Stimulated activated CD8-positive, alpha-beta memory T cell treated with anti-CD3 and anti-CD28 coated beads, Interleukin-4, amount 100 ng/mL, for 4 hours (primary cell): Measurements from ENCODE around the gene PYCR2.

Experiments used
- DNase-seq, 2 donors: peaks; one replicate each; pipeline ENCODE4 v3.0.0-alpha.2; 2020; ENCODE audit warnings: low read depth in 2 of 2, low spot score in 1 of 2

PYCR2 gene

GRCh38 chr1:225879521-225880221 lies 44.4 kb downstream of the PYCR2 start:
- DNase-seq = no peak

DNA sequence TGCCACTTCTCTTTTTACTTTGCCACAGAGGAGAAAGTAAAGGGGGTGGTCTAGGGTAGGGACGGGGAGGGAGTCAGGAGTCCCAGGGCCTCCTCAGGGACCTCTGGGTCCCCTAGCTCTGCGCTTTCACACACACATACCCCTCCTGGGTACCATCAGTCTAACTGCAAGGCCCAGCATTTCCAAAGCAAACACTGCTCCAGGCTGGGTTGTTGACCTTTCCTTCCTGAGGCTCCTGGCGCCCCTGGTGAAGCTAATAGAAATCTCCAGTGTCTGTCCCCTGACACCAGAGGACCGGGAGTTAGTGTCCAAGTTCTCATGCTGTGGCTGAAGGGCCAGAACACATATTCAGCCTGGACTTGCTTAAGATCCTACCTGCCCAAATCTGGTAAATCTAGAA lies 45.8 kb downstream of the PYCR2 start:
- DNase-seq = no peak

DNA sequence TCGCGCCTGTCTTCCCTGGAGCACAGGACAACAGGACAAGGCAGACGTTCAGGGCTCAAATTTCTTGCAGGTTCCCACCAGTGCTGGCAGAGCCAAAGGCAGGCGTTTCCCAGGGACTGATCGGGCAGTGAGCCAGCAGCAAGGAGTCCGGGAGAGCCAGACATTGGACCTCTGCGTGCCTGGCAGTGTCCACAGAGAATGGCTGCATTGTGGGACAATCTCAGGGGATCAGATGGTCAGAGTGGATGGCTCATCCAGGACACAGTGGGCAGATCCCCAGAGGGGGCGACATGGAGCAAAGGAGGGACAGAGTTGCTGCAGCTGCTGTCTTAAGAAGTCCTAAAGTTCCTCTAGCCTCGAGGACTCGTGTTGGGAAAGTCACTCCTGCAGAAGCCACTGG lies 46.5 kb downstream of the PYCR2 start:
- no peak for DNase-seq

- DNase-seq = no peak
Observed at GRCh38 chr1:225876900-225877510, 47.0 kb downstream of the PYCR2 start.

DNA sequence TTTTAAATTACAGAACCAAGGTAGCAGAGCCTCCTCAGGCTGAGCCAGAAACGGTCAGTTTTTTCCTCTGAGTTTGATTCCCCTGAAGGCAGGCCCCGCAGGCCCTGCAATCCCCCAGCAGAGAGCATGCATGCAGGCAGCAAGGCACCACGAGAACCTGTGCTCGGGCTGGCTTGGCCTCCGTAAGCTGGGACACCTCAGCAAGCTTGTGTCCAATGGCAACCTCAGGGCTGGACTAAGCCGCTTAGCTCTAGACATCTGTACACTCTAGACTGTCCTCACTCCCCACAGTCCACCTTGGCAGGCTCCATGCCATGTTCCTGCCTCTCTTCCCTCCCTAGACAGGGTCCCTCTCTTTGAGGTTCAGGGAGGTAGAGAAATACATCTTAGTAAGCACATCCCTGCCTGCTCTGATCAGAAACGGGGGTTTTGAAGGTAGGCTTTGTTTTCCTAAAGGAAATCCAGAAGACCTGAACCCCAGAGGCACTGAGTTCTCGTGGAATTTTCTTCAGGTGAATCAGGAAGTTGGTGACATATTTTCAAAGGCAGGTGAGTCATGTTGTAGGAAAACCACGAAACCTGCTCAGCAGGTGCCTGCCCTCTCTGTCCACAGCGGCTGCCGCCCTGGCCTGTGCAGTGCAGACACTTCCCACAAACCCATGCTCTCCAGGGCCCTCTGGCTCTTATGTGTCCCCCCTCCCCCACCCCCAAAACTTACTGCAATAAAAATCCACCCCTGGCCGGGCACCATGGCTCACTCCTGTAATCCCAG lies 48.8 kb downstream of the PYCR2 start:
- no peak for DNase-seq

DNA sequence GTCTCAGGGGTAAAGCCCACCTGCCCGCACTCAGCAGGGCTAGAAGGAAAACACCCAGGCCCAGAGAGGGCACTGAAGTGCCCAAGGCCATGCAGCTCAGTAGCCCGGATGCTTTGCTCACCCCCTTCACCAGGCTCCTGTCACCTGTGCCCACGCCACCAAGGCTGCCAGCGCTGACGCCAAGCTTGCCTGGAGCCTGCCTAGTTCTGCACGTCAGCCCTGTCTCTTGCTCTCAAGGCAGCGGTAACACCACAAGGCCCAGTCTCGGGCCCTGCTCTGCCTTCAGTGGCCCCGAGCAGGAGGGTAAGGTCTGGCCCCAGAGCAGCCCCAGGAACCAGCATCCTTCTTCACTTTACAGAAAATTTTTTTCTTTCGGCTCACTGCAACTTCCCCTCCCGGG lies 49.6 kb downstream of the PYCR2 start:
- no peak for DNase-seq

DNA sequence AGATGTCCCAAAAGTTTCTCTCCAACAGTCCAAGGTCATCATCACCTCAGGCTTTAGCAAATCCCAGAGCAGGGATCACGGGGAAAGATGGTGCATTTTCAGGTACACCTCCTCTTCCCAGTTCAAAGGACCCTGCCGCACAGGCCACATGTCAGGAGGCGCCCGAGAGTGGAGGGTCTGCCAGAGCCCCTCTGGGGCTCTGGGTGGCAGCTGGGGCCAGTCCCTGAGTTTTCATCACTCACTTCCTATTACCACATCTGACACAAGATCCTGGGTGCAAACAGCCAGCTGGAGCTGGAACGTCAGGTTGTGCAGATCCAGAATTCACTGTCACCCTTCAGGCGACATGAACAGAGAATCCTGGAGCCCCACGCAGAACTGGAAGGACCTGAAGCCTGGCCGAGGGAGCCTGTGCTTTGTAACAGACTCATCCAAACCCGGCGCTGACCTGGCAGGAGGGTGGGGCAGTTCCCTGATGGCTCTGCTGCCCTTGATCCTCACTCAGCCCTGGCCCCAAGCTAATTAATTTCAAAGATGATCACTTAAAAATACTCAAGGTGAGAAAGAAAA lies 50.7 kb downstream of the PYCR2 start:
- no peak for DNase-seq

DNA sequence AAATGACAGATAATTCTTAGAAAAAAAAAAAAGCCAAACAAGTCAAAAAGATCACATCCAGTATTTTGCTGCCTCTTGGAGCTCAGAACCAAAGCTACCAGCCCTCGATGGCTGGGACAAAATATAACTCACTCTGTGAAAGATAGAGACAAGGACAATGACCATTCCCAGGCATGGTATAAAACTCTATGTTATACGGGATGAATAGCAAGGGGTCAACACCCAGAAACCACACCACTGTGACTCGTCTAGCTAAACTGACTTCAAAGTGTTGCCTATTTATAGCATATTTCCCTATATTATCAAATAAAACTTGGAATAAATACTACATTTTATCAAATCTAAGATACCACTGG lies 52.0 kb downstream of the PYCR2 start:
- no peak for DNase-seq

GRCh38 chr1:225871359-225872074 lies 52.5 kb downstream of the PYCR2 start:
- no peak for DNase-seq

DNA sequence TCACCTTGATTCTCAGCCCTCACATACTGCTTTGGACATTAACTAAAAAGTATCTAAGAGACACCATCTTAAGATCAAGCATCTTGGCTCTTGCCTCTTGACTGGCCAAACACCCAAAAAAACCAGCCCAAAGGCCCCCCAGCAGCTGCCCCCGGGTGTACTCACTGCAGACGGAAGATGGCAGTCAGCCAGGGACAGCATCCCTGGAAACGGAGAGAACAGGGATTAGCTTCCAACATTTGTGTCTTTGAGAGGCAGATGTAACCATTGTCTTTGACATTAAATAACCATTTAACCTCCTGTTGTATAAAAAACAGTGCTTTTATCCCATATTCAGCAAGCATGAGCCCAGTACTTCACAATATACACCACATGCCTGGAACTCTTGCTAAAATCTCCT lies 53.1 kb downstream of the PYCR2 start:
- no peak for DNase-seq
